Left lung (tissue), 10 donors: ENCODE results near the gene STARD3. TPM values are rescaled to one million over a fixed set of nuclear protein-coding genes. Genes with fewer than 3 reads are reported as not detected.

Source experiments
- ATAC-seq: fragments of 200-7000 bp; cut with Tn5 transposase; one replicate; pipeline ENCODE4 v1.9.1; 2020; ENCODE audit warnings: moderate library complexity
- DNase-seq, 4 donors: peaks; one replicate each; pipeline ENCODE4 v3.0.0-alpha.2; 2013 to 2020
- H3K27ac ChIP-seq, 2 donors: fragments of 200-600 bp; sonication (generic) in 1 of 2; one replicate each; pipeline versions ENCODE4 v1.5.0 to v1.8.0; 2020 to 2021
- H3K27me3 ChIP-seq, 2 donors: fragments of 200-600 bp; sonication (generic) in 1 of 2; one replicate each; pipeline versions ENCODE4 v1.5.0 to v1.8.0; 2020 to 2021
- H3K36me3 ChIP-seq, 2 donors: fragments of 200-600 bp; sonication (generic) in 1 of 2; one replicate each; pipeline versions ENCODE4 v1.5.0 to v1.8.0; 2020 to 2021
- H3K4me1 ChIP-seq, 2 donors: fragments of 200-600 bp; one replicate each; pipeline ENCODE4 v1.8.0; 2021
- H3K4me3 ChIP-seq, 2 donors: fragments of 200-600 bp; sonication (generic) in 1 of 2; one replicate each; pipeline versions ENCODE4 v1.5.0 to v1.8.0; 2020 to 2021; ENCODE audit warnings: mild to moderate bottlenecking in 1 of 2
- H3K9me3 ChIP-seq, 2 donors: fragments of 200-600 bp; sonication (generic) in 1 of 2; one replicate each; pipeline versions ENCODE4 v1.5.0 to v1.8.0; 2020 to 2021
- CTCF ChIP-seq, 2 donors: fragments of 200-600 bp; sonication (generic) in 1 of 2; IDR thresholded peaks; one replicate each; pipeline versions ENCODE4 v1.5.0 to v1.8.0; 2021; ENCODE audit warnings: antibody characterized with exemption in 2 of 2
- intact Hi-C, 2 donors: fragments of 100-400 bp; cut with DNase I; formaldehyde crosslinking; loops; one replicate each; pipeline versions ENCODE4 v1.11.2 to v1.14.2; 2022
- polyA plus RNA-seq, 6 donors: library from polyadenylated mRNA; unstranded; fragments of 120-200 nt; gene quantifications; one replicate each; pipeline ENCODE4 v1.2.1, GENCODE V29; 2013; ENCODE audit not compliant: insufficient read length in 6 of 6
- total RNA-seq, 2 donors: library from RNA; stranded (reverse); fragmentation: NEBNext Ultra II Directional; extraction: Animal tissue kit (Norgen Biotek cat#: 25700); gene quantifications; one replicate each; pipeline ENCODE4 v1.2.1, GENCODE V29; 2021
- donor health status: DM: no; HTN: yes; CAD: no.
- donor health status: DM: no; HTN: no; CAD: no.

Gene STARD3
- total and polyA plus RNA-seq, 8 donors = 42.1 to 66.1 (median 55.9) TPM

GRCh38 chr17:39634384-39634871 lies 2.5 kb upstream of the STARD3 start:
- DNase-seq (no peak), ATAC-seq (no peak)
- Histone ChIP-seq H3K4me3 (no peak overlapping the region), H3K27me3 (peaks cover 0 to 13% of the 10 kb centered on the region in 2 donors), H3K4me1 (peaks cover 7 to 64% of the 10 kb centered on the region in 2 donors), H3K9me3 (no peaks in the 10 kb centered on the region), H3K27ac (no peak overlapping the region), H3K36me3 (no peaks in the 10 kb centered on the region)
- intact Hi-C loops = loop anchor here in 1 of 2 donors (10.0 kb wide), 1 partner anchor 100 kb away; the partner anchor contains the start of genes GRB7 and MIEN1
- TF ChIP-seq CTCF (IDR thresholded peaks at IDR 0.05) = peak; percentile 58 to 70

- no peaks in the 10 kb centered on the region for H3K36me3 ChIP-seq
- H3K27me3 ChIP-seq = peaks cover 0 to 8% of the 10 kb centered on the region in 2 donors
- intact Hi-C loops = loop anchor here in 1 of 2 donors (10.0 kb wide), 1 partner anchor 99 kb away; the partner anchor contains the start of genes GRB7 and MIEN1
- no peak overlapping the region for H3K4me3 ChIP-seq
- H3K4me1 ChIP-seq = peaks cover 19 to 66% of the 10 kb centered on the region in 2 donors
- ATAC-seq (no peak), DNase-seq (no peak)
- peak overlapping the region in 1 of 2 donors; percentile 28 for H3K27ac ChIP-seq
- no peaks in the 10 kb centered on the region for H3K9me3 ChIP-seq
- TF ChIP-seq CTCF (IDR thresholded peaks at IDR 0.05) = no peak
Measured at GRCh38 chr17:39635614-39636176, 1.2 kb upstream of the STARD3 start.

DNA sequence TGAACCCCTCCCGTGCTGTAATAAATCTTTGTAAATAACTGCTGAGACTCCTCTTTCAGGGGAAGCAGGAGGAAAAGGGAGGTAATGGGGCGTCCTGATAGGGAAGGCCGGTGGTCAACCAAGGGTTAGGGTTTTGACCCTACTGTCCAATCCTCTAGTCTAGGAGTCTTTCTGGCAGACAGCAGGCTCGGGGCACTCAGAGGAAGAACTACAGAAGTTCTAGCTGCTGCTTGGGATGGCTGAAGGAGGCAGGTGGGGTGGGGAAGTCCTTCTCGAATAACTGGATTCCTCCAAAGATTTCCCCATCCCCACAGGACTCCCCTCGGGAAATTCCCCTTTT lies 387 bp upstream of the STARD3 start:
- Histone ChIP-seq H3K36me3 (no peaks in the 10 kb centered on the region), H3K4me1 (peaks cover 23 to 74% of the 10 kb centered on the region in 2 donors), H3K27ac (peak overlapping the region; percentile 77 to 89), H3K4me3 (peak overlapping the region; percentile 66 to 77), H3K9me3 (no peaks in the 10 kb centered on the region), H3K27me3 (peaks cover 0 to 8% of the 10 kb centered on the region in 2 donors)
- DNase-seq (no peak), ATAC-seq (peak; percentile 1)
- TF ChIP-seq CTCF (IDR thresholded peaks at IDR 0.05) = no peak
- intact Hi-C loops = loop anchor here in 1 of 2 donors (10.0 kb wide), 1 partner anchor 98 kb away; the partner anchor contains the start of genes GRB7 and MIEN1

GRCh38 chr17:39638317-39638716 lies 1.4 kb downstream of the STARD3 start:
- Histone ChIP-seq H3K4me1 (peaks cover 33 to 88% of the 10 kb centered on the region in 2 donors), H3K27ac (no peak overlapping the region), H3K36me3 (no peaks in the 10 kb centered on the region), H3K4me3 (peak overlapping the region in 1 of 2 donors; percentile 77), H3K27me3 (no peaks in the 10 kb centered on the region), H3K9me3 (no peaks in the 10 kb centered on the region)
- TF ChIP-seq CTCF (IDR thresholded peaks at IDR 0.05) = no peak
- no peak for ATAC-seq
- intact Hi-C loops = loop anchor here in 1 of 2 donors (10.0 kb wide), 1 partner anchor 96 kb away; the partner anchor contains the start of genes GRB7 and MIEN1
- no peak for DNase-seq

GRCh38 chr17:39639043-39639442 lies 2.1 kb downstream of the STARD3 start:
- no peak for ATAC-seq
- peaks cover 33 to 92% of the 10 kb centered on the region in 2 donors for H3K4me1 ChIP-seq

More at GRCh38 chr17:39639043-39639442, 2.1 kb downstream of the STARD3 start:
- H3K9me3 ChIP-seq = no peaks in the 10 kb centered on the region
- TF ChIP-seq CTCF (IDR thresholded peaks at IDR 0.05) = no peak
- H3K27ac ChIP-seq = no peak overlapping the region
- DNase-seq = no peak
- H3K27me3 ChIP-seq = no peaks in the 10 kb centered on the region
- no peaks in the 10 kb centered on the region for H3K36me3 ChIP-seq
- no peak overlapping the region for H3K4me3 ChIP-seq
- intact Hi-C loops = loop anchor here in 1 of 2 donors (10.0 kb wide), 1 partner anchor 96 kb away; the partner anchor contains the start of genes GRB7 and MIEN1
